Large intestine (tissue), 3 donors: Measurements from ENCODE around the gene VAPA. TPM values are rescaled to one million over a fixed set of nuclear protein-coding genes. Genes with fewer than 3 reads are reported as not detected.
A peak's percentile ranks its signal among the peaks of the same experiment; 100 is the strongest.

Experiments used
- DNase-seq, 2 donors: peaks; one replicate each; pipeline versions ENCODE4 v3.0.0 to v3.0.0-alpha.2; 2013
- H3K27ac ChIP-seq: one replicate; pipeline ENCODE4 v1.5.1; 2013; ENCODE audit warnings: low read length
- H3K27me3 ChIP-seq: 2 replicates; pipeline ENCODE4 v1.6.1; 2013; ENCODE audit warnings: low read length; ENCODE audit not compliant: control insufficient read depth, insufficient read depth
- H3K36me3 ChIP-seq: 2 replicates; pipeline ENCODE4 v1.6.1; 2013; ENCODE audit warnings: low read length; ENCODE audit not compliant: control insufficient read depth, insufficient read depth
- H3K4me1 ChIP-seq: one replicate; pipeline ENCODE4 v1.6.1; 2013; ENCODE audit warnings: low read length; ENCODE audit not compliant: control insufficient read depth, insufficient read depth
- H3K4me3 ChIP-seq: one replicate; pipeline ENCODE4 v1.5.1; 2013; ENCODE audit warnings: low read length
- H3K9me3 ChIP-seq: one replicate; pipeline ENCODE4 v1.6.1; 2013; ENCODE audit warnings: mild to moderate bottlenecking, low read depth, low read length, moderate library complexity; ENCODE audit not compliant: control insufficient read depth
- WGBS: methylation state at CpG from one replicate; pipeline ENCODE4 v1.1.5; 2013; ENCODE audit warnings: low lambda C conversion rate; ENCODE audit not compliant: insufficient coverage; 5-methylcytosine and 5-hydroxymethylcytosine counted together
- polyA plus RNA-seq: library from polyadenylated mRNA; unstranded; fragments of 120-200 nt; gene quantifications from one replicate; pipeline ENCODE4 v1.2.1, GENCODE V29; 2013

Gene VAPA
- polyA plus RNA-seq, 1 donor: 268 TPM

DNA sequence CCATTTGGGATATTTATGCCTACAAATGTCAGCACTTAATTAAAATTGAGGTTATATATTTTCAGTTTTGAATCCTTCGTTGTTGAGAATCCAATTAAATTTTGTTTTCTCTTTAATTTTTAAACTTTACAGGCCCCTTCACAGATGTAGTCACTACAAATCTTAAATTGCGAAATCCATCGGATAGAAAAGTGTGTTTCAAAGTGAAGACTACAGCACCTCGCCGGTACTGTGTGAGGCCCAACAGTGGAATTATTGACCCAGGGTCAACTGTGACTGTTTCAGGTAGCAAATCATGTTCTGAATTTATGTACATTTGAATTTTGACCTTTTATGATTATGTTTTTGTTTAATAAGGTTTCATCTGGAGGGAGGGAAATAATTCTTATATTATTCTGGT, 17.9 kb downstream of the VAPA start:
- peaks cover 14% of the 10 kb centered on the region for H3K4me1 ChIP-seq
- no peaks in the 10 kb centered on the region for H3K27me3 ChIP-seq
- H3K27ac ChIP-seq: no peak overlapping the region
- H3K4me3 ChIP-seq: no peak overlapping the region
- H3K36me3 ChIP-seq: peaks cover 21% of the 10 kb centered on the region
- DNase-seq: no peak
- no peaks in the 10 kb centered on the region for H3K9me3 ChIP-seq
- WGBS: 40% methylated on average over 2 of the region's 5 CpGs

DNA sequence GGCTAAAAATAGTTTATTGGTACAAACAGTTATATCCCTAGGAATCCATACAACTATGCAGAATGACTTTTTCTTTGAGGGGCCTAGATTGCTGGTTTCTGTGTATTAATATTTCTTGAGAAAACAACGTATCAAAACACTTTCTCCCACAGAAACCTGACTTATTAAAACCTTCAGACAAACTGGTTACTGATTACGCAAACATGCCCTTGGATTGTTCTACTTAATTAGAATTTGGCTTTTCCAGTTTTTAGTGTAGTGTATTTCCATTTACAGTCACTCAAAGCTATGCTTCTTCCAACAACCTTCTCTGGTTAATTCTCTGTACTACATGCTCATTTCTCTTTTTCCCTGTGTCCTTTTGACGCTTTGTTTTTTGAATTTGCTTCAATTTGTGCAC, 20.0 kb downstream of the VAPA start:
- H3K9me3 ChIP-seq: no peaks in the 10 kb centered on the region
- no peak for DNase-seq
- peaks cover 42% of the 10 kb centered on the region for H3K36me3 ChIP-seq
- peaks cover 9% of the 10 kb centered on the region for H3K4me1 ChIP-seq
- 94% methylated on average over 2 of the region's 3 CpGs for WGBS
- H3K27ac ChIP-seq: no peak overlapping the region
- H3K27me3 ChIP-seq: no peaks in the 10 kb centered on the region
- no peak overlapping the region for H3K4me3 ChIP-seq

DNA sequence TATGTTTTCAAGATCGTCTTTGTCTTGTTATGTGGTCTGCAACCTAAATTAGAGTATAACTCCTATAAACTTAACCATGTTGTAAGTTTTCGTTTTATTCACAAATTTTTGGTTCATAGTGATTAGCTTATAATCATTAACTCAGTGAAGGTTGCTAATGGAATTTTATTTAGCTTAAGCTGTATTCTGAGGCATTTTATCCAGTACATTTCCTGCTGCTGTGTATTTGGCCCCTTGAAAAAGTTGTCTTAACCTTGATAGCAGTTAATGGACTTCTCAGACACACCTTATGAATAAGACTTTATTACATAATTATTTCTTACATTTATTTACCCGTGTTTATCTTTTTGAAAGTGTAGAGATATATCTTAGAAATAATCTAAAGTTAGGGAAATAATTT, 20.5 kb downstream of the VAPA start:
- peaks cover 44% of the 10 kb centered on the region for H3K36me3 ChIP-seq
- peaks cover 6% of the 10 kb centered on the region for H3K4me1 ChIP-seq
- WGBS: 93% methylated on average over 3 of the region's 3 CpGs
- no peak for DNase-seq
- H3K27ac ChIP-seq: no peak overlapping the region
- H3K27me3 ChIP-seq: no peaks in the 10 kb centered on the region
- no peaks in the 10 kb centered on the region for H3K9me3 ChIP-seq
- H3K4me3 ChIP-seq: no peak overlapping the region

DNA sequence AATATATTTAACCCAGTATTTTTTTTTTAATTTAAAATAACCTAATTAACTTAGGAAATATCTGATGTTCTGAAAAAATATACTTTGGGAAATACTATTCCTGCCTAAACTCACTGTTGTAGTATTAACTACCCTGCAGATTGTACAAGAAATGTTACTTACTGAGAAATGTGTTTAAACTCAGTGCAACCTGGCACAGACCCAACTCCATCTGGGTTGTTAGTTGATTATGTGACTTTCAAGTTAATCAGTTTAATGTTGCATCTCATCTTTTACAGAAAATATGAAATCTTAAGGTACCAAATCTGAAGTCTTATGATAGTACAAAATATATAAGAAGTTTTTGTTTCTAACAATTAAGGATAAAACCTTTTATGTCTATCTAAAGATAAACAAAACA, 27.3 kb downstream of the VAPA start:
- Histone ChIP-seq H3K36me3 (peaks cover 59% of the 10 kb centered on the region), H3K27ac (no peak overlapping the region)
- no peak for DNase-seq

DNA sequence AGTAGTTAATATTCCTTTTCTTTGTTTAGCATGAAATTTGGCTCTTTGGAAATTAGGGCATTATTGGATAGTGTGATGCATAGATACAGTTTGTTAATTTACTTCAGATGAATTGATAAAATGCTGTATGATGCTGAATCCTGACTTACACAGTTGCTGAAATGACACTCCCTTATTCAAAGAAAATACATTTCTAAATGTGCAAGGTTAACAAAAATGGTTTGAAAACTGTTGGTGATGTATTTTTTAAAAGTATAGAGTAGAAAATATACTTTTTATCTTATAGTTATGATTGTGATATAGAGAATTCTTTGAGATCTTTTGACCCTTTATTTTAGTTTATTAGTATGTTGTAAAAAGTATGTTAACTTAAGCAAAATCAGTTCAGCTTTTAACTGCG, 27.8 kb downstream of the VAPA start:
- no peak for DNase-seq
- Histone ChIP-seq H3K27me3 (no peaks in the 10 kb centered on the region), H3K36me3 (peaks cover 60% of the 10 kb centered on the region), H3K4me3 (no peak overlapping the region), H3K4me1 (no peaks in the 10 kb centered on the region), H3K9me3 (no peaks in the 10 kb centered on the region), H3K27ac (no peak overlapping the region)
- 100% methylated on average over 1 of the region's 1 CpG for WGBS

More for the DNA sequence above, 27.3 kb downstream of the VAPA start:
- Histone ChIP-seq H3K9me3 (no peaks in the 10 kb centered on the region), H3K27me3 (no peaks in the 10 kb centered on the region), H3K4me1 (no peaks in the 10 kb centered on the region), H3K4me3 (no peak overlapping the region)

DNA sequence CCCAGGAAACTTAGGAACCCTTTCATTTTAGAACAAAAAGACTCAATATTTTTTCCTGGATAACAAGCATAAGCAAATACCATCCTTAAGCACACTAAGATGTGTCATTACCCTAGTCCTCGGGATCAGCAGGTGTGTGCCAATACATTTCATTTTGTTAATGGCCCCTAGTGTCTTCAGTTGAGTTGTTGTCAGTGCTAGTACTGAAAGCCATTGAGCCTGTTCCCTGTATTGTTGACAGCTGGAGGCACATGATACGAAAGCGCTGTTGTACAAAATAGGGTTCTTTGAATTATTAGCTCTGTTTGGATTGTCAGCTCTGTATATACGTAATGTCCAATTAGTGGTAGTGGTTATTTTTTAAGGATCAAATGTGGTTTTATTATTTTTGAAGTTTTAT, 29.5 kb downstream of the VAPA start:
- Histone ChIP-seq H3K4me3 (no peak overlapping the region), H3K36me3 (peaks cover 53% of the 10 kb centered on the region), H3K4me1 (no peaks in the 10 kb centered on the region), H3K27ac (no peak overlapping the region), H3K9me3 (no peaks in the 10 kb centered on the region), H3K27me3 (no peaks in the 10 kb centered on the region)
- no peak for DNase-seq
- no CpG with 5 or more reads among the region's 4 CpGs for WGBS

DNA sequence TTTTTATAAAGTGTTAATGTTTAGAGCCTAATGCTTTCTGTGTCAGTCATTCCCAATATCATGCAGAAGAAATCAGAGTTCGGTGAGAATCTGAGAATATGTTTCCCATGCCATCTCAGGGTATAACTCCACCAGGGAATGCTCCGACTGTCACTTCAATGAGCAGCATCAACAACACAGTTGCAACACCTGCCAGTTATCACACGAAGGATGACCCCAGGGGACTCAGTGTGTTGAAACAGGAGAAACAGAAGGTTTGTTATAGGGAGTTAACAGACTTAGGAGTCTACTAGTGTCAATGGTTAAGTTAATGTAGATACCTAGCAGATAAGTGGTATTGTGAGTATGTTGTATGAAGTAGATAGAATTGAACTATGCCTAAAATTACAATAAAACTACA, 31.0 kb downstream of the VAPA start:
- peaks cover 50% of the 10 kb centered on the region for H3K36me3 ChIP-seq
- no peaks in the 10 kb centered on the region for H3K27me3 ChIP-seq
- H3K9me3 ChIP-seq: no peaks in the 10 kb centered on the region
- H3K4me1 ChIP-seq: no peaks in the 10 kb centered on the region
- H3K27ac ChIP-seq: no peak overlapping the region
- H3K4me3 ChIP-seq: no peak overlapping the region
- 20% methylated on average over 1 of the region's 3 CpGs for WGBS
- DNase-seq: peak; percentile 37 to 55

DNA sequence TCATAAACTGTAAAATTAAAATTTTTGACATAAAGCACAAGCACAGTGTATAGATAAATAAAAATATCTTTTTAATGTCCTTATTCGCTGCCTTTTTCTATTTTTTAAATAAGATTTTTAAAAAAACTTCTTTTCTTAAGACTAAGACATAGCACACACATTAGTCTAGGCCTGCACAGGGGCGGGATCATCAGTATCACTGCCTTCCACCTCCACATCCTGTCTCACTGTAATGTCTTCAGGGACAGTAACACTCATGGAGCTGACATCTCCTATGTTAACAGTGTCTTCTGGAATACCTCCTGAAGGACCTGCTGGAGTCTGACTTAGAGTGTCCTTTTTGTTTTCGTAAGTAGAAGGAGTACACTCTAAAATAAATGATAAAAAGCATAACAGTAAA, 33.0 kb downstream of the VAPA start:
- Histone ChIP-seq H3K4me1 (no peaks in the 10 kb centered on the region), H3K27ac (no peak overlapping the region), H3K27me3 (no peaks in the 10 kb centered on the region), H3K4me3 (no peak overlapping the region), H3K9me3 (no peaks in the 10 kb centered on the region), H3K36me3 (peaks cover 60% of the 10 kb centered on the region)
- 100% methylated on average over 2 of the region's 3 CpGs for WGBS
- no peak for DNase-seq

DNA sequence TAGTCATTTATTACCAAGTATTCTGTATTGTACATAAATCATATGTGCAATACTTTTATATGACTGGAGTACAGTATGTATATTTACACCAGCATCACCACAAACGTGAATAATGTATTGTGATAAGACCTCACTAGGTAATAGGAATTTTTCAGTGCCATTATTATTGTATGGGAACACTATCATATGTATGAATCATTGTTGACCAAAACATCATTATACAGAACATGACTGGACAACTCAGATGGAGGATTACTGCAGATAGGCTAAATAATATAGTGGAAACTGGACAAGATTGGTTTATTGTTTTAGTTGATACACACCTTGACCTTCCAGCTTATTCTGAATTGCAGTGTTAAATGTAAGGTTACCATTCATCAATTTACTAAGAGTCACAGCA, 33.4 kb downstream of the VAPA start:
- Histone ChIP-seq H3K27ac (no peak overlapping the region), H3K36me3 (peaks cover 60% of the 10 kb centered on the region), H3K27me3 (no peaks in the 10 kb centered on the region), H3K9me3 (no peaks in the 10 kb centered on the region), H3K4me1 (no peaks in the 10 kb centered on the region), H3K4me3 (no peak overlapping the region)
- DNase-seq: no peak
- no CpG with 5 or more reads among the region's 1 CpG for WGBS

DNA sequence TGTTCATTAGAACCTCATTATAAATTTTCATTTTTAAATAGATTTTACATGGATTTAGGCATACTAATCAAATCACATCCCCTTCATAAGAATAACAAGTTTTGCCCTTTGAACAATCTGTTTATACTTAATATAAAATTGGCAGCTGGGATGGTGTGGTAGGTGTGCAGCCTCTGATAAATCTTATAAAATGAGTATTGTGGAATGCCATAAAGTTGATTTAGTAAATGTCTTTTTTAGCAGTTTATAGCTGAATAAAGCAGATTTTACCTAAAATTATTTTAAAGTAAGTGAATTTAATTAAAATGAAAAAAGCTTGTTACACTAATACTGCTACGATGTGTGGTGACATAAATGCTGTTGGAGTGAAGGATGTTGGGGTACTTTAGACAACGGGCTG, 35.5 kb downstream of the VAPA start:
- Histone ChIP-seq H3K4me3 (no peak overlapping the region), H3K27ac (no peak overlapping the region), H3K27me3 (no peaks in the 10 kb centered on the region), H3K36me3 (peaks cover 67% of the 10 kb centered on the region), H3K9me3 (no peaks in the 10 kb centered on the region), H3K4me1 (no peaks in the 10 kb centered on the region)
- DNase-seq: no peak
- 80% methylated on average over 1 of the region's 2 CpGs for WGBS

DNA sequence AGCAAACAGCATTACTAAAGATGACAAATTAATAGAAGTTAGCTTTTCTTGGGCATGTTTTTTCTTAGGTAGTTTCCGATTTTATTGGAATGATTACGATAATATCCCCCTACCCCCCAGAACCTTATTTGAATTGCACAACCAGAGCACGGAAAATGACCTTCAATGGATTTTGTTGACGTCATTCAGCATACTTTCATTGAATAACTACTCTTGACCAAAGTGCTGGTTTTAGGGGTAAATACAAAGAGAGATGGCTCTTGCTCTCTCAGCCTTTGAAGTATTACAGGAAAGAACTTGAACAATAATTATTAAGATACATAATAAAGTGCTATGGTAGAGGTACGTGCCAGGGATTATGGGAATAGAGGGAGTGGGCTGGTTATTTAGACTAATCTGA, 36.0 kb downstream of the VAPA start:
- Histone ChIP-seq H3K27me3 (no peaks in the 10 kb centered on the region), H3K4me1 (no peaks in the 10 kb centered on the region), H3K27ac (no peak overlapping the region), H3K36me3 (peaks cover 67% of the 10 kb centered on the region), H3K4me3 (no peak overlapping the region), H3K9me3 (no peaks in the 10 kb centered on the region)
- DNase-seq: no peak
- 93% methylated on average over 3 of the region's 5 CpGs for WGBS
